Retinal pigment epithelial cell (primary cell): ENCODE results near the gene FTH1.

ENCODE experiments used
- DNase-seq: peaks from one replicate; pipeline ENCODE4 v3.0.0-alpha.2; 2010; ENCODE audit warnings: low read depth
- H3K4me3 ChIP-seq: 2 replicates; pipeline ENCODE4 v1.5.1; 2011; ENCODE audit warnings: mild to moderate bottlenecking, low read length, control low read depth, moderate library complexity
- TF ChIP-seq, protein P1 (sequence below): conservative IDR thresholded peaks from 2 replicates; pipeline ENCODE4 v1.5.1; 2011; ENCODE audit warnings: low read depth, low read length, control low read depth, inconsistent platforms

FTH1 gene

DNA sequence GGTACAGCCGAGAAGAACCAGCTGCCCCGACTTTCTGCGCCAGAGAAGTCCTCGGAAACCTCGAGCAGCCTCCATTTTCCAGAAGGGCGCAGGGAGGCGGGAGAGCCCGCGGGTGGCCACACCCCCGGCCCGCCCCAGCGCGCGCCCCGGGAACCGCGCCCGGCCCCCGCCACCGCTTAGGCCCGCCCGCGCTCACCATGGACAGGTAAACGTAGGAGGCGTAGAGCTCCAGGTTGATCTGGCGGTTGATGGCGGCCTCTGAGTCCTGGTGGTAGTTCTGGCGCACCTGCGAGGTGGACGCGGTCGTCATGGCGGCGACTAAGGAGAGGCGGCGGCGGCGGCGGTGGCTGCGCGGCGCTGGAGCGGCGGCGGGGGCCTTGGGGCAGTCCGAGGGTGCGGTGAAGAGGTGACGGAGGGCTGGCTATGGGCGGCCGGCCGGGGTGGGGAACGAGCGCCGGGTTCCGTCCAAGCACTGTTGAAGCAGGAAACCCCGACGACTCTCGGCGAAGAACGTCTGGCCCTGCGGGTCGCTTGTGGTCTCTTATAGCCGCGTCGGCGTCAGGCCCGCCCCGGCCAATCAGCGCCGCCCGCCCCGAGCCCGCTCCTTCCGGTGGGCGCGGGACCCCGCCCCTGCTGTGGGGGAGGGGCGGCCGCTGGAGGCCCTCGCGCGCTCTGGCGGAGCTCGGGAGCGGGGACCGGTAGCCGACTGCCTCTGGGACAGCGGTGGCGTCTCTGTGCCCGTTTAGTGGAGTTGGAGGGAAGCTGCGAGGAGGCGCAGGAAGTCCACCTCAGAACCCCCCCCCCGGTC, at the start of gene FTH1:
TSS of gene FTH1 (minus strand) at position 519 of the 808 bp plus-strand sequence. CDS start at position 310, 209 bp downstream.
- TF ChIP-seq, protein P1, sequence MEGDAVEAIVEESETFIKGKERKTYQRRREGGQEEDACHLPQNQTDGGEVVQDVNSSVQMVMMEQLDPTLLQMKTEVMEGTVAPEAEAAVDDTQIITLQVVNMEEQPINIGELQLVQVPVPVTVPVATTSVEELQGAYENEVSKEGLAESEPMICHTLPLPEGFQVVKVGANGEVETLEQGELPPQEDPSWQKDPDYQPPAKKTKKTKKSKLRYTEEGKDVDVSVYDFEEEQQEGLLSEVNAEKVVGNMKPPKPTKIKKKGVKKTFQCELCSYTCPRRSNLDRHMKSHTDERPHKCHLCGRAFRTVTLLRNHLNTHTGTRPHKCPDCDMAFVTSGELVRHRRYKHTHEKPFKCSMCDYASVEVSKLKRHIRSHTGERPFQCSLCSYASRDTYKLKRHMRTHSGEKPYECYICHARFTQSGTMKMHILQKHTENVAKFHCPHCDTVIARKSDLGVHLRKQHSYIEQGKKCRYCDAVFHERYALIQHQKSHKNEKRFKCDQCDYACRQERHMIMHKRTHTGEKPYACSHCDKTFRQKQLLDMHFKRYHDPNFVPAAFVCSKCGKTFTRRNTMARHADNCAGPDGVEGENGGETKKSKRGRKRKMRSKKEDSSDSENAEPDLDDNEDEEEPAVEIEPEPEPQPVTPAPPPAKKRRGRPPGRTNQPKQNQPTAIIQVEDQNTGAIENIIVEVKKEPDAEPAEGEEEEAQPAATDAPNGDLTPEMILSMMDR, result no peak
- peak within 1 kb of the TSS; percentile 100 for H3K4me3 ChIP-seq
- no peak for DNase-seq

DNA sequence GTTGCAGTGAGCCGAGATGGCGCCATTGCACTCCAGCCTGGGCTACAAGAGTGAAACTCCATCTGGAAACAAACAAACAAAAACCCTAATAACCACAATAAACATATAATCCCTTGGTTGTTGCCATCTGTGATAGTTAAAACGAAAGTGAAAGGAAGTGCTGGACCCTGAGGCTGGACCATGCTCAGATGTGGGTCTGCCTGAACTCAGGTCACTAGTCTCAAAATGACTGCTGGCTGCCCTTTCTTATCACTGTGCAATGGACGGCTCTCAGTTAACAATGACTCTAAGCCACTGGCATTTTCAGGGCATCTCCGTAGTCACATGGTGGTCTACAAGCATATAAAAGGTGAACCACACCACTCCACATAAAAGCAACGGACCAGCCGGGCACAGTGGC, 48.2 kb upstream of the FTH1 start:
- no peak for DNase-seq
- no peak overlapping the region for H3K4me3 ChIP-seq
- TF ChIP-seq, protein P1, result no peak

DNA sequence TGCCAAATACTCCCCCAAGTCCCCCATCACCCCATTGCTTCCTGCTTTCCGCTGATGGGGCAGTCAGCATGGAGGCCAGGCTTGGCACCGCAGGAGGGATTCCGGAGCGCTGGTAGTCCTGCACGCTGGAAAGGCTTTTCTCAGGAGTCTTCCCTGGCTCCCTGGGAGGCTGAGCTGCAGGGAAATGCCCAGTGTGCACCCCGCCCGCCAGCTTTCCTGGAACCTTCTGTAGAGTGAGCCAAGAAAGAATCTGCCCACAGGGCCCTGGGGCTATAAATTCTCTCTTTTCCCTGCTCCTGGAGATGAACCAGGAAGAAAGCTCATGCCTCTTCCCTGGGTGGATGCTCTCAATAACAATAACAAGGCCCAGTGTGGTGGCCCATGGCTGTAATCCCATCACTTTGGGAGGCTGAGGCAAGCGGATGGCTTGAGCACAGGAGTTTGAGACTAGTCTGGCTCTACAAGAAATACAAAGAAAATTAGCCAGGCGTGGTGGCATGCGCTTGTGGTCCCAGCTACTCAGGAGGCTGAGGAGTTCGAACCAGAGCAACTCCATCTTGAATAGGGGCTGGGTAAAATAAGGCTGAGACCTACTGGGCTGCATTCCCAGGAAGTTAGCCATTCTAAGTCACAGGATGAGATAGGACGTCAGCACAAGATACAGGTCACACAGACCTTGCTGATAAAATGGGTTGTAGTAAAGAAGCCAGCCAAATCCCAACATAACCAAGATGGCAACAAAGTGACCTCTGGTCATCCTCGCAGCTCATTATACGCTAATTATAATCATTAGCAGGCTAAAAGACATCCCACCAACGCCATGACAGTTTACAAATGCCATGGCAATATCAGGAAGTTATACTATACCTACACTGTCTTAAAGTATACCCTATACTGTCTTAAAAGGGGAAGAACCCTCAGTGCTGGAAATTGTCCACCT, 46.4 kb upstream of the FTH1 start:
- DNase-seq, result no peak
- H3K4me3 ChIP-seq, result no peak overlapping the region
- TF ChIP-seq, protein P1, result no peak

DNA sequence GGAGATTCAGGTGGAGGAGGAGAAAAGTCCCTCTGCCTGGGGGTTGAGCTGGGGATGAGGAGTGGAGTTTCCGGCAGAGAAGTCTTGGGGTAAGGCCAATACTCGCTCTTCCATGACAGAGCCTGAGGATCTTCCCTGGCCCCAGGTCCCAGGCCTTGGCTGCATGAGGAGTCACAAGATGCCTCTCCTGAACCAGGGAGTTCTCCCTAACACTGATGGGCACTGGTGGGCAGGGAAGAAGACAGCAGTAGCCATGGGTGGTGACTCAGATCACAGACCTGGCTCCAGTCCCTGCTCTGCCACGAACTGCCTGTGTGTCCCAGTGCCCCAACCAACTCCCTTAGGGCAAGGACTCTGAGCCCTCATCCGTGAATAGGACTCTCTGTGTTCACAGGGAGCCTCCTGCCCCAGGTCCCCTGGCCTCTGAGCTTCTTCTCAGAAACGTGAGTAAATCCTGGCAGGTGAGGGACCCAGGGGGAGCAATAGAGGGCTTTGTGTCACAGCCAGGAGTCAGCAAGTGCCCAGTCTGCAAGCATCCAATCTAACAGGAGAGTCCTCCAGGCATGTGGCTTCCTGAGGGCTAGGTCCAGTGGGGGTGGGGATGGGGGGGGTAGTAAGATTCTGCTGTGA, 45.5 kb upstream of the FTH1 start:
- TF ChIP-seq, protein P1, result no peak
- H3K4me3 ChIP-seq, result no peak overlapping the region

DNA sequence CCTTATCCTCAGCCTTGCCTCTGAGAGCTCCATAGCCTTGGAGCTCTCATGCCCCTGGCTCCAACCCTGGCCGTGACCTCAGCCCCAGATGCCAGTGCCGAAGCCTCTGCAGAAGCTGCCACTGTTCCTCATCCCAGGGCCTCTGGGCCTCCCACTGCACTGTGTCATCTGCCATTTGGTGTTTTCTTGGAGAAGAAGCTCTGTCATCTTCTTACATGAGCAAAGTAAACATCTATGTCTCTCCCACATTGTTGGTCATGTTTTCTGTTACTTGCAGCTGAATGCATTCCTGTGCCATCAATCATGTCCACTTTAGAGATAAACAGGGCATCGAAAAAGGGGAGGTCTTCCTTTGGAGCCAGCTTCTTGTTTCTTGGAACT, 45.0 kb upstream of the FTH1 start:
- DNase-seq, result no peak
- TF ChIP-seq, protein P1, result no peak

More for the DNA sequence above, 45.5 kb upstream of the FTH1 start:
- no peak for DNase-seq

DNA sequence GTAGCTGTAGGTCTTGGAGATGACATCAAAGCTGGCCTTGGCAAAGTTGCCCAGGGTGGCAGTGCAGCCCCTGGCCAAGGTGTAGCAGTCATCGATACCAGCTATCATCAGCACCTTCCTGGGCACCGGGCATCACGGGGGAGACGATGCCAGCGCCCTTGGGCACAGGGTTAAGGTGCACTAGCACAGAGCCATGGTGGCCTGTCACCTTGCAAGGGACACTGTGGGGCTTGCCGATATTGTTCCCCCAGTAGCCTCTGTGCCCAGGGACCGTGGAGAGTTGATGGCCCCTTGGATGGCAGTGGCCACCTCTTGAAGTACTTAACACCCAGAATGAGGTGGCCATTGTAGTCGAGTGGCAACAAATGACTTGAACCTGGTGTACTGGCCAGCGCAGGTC, 44.4 kb upstream of the FTH1 start:
- no peak overlapping the region for H3K4me3 ChIP-seq
- TF ChIP-seq, protein P1, result no peak
- DNase-seq, result no peak

More for the DNA sequence above, 45.0 kb upstream of the FTH1 start:
- no peak overlapping the region for H3K4me3 ChIP-seq
